HepG2 (cell line): ENCODE data around the gene L3MBTL3. TPM values are rescaled to one million over a fixed set of nuclear protein-coding genes. Genes with fewer than 3 reads are reported as not detected.

Experiments
- BHLHE40 ChIP-seq: IDR thresholded peaks from 2 replicates; pipeline ENCODE4 v1.6.1; 2011; ENCODE audit warnings: low read length, improper control_type of control experiment
- BRCA1 ChIP-seq: sonication (generic); formaldehyde crosslinking; IDR thresholded peaks from 2 replicates; pipeline ENCODE4 v1.4.0; 2020; ENCODE audit warnings: missing genetic modification reagents
- CBX2 ChIP-seq, 2 experiments: fragments of 200-600 bp in 1 of 2; sonication (generic); formaldehyde crosslinking in 1 of 2; IDR thresholded peaks; 2 replicates each; pipeline versions ENCODE4 v1.7.0 to v1.8.1; 2018 to 2022; ENCODE audit warnings: low read depth in 2 of 2, low read length in 1 of 2, mild to moderate bottlenecking in 1 of 2, missing genetic modification reagents in 1 of 2
- EP300 ChIP-seq, 3 experiments: sonication (generic) in 1 of 3; formaldehyde crosslinking in 1 of 3; IDR thresholded peaks; 2 replicates each; pipeline versions ENCODE4 v1.5.1 to v1.6.1; 2011 to 2020; ENCODE audit warnings: low read depth in 2 of 3, low read length in 2 of 3, borderline replicate concordance in 1 of 3, improper control_type of control experiment in 1 of 3, mild to moderate bottlenecking in 1 of 3, missing genetic modification reagents in 1 of 3, moderate library complexity in 1 of 3
- GMEB1 ChIP-seq: sonication (generic); formaldehyde crosslinking; IDR thresholded peaks from 2 replicates; pipeline ENCODE4 v1.5.1; 2020; ENCODE audit warnings: missing genetic modification reagents, mild to moderate bottlenecking, borderline replicate concordance
- KDM5A ChIP-seq: fragments of 200-600 bp; sonication (generic); IDR thresholded peaks from 2 replicates; pipeline ENCODE4 v1.7.0; 2018; ENCODE audit warnings: antibody characterized with exemption, mild to moderate bottlenecking, low read length, borderline replicate concordance
- MIER2 ChIP-seq: IDR thresholded peaks from 2 replicates; pipeline ENCODE4 v1.6.1; 2016; ENCODE audit warnings: missing biosample characterization, missing genetic modification reagents
- SALL1 ChIP-seq: sonication (generic); formaldehyde crosslinking; IDR thresholded peaks from 2 replicates; pipeline ENCODE4 v1.8.0; 2022; ENCODE audit warnings: mild to moderate bottlenecking, missing genetic modification reagents
- SMC3 ChIP-seq: IDR thresholded peaks from 2 replicates; pipeline ENCODE4 v1.6.1; 2011; ENCODE audit warnings: low read length, improper control_type of control experiment
- TAF1 ChIP-seq: sonication (generic); formaldehyde crosslinking; IDR thresholded peaks from 2 replicates; pipeline ENCODE4 v1.4.0; 2020; ENCODE audit warnings: missing genetic modification reagents
- ZFY ChIP-seq: sonication (generic); formaldehyde crosslinking; IDR thresholded peaks from 2 replicates; pipeline ENCODE4 v1.4.0; 2020; ENCODE audit warnings: missing genetic modification reagents
- ZNF230 ChIP-seq: sonication (generic); formaldehyde crosslinking; IDR thresholded peaks from 2 replicates; pipeline ENCODE4 v1.4.0; 2020; ENCODE audit warnings: mild to moderate bottlenecking, missing genetic modification reagents
- ZNF44 ChIP-seq: sonication (generic); formaldehyde crosslinking; IDR thresholded peaks from 2 replicates; pipeline ENCODE4 v1.5.1; 2020; ENCODE audit warnings: mild to moderate bottlenecking, missing genetic modification reagents
- ZNF790 ChIP-seq: sonication (generic); formaldehyde crosslinking; IDR thresholded peaks from 2 replicates; pipeline ENCODE4 v1.8.0; 2022; ENCODE audit warnings: missing genetic modification reagents, mild to moderate bottlenecking, borderline replicate concordance
- polyA plus RNA-seq, 8 experiments: library from polyadenylated mRNA; depleted of rRNA in 3 of 8; stranded (reverse) in 7 of 8; unstranded in 1 of 8; fragments of >200 nt; fragmentation: Illumina TruSeq in 4 of 8; extraction: Trizol in 4 of 8; gene quantifications; 2 replicates each; pipeline versions ENCODE4 v1.2.1 to v1.2.3, GENCODE V29; 2011 to 2016; ENCODE audit warnings: low read depth in 4 of 8, missing spikeins in 1 of 8, mixed read lengths in 1 of 8; ENCODE audit not compliant: insufficient read depth in 1 of 8
- total RNA-seq, 5 experiments: library from RNA; depleted of rRNA; stranded (reverse); fragments of >200 nt; fragmentation: Illumina TruSeq; extraction: Trizol; gene quantifications; 2 replicates each; pipeline ENCODE4 v1.2.3, GENCODE V29; 2016; ENCODE audit warnings: low read depth in 1 of 5
- TF ChIP-seq, protein P1 (sequence below): sonication (generic); formaldehyde crosslinking; IDR thresholded peaks from 2 replicates; pipeline ENCODE4 v1.5.0; 2020; ENCODE audit warnings: mild to moderate bottlenecking, missing genetic modification reagents, borderline replicate concordance
- TF ChIP-seq, protein P2 (sequence below), 2 experiments: sonication (generic) in 1 of 2; formaldehyde crosslinking in 1 of 2; IDR thresholded peaks; 2 replicates each; pipeline versions ENCODE4 v1.4.0 to v1.6.1; 2018 to 2020; ENCODE audit warnings: missing genetic modification reagents in 2 of 2, borderline replicate concordance in 1 of 2, low read depth in 1 of 2, mild to moderate bottlenecking in 1 of 2, missing biosample characterization in 1 of 2

Gene L3MBTL3
- total and polyA plus RNA-seq, 2 of the 13 experiments (the other 11 are each of a cell fraction or from before 2014, with no cell fraction given), result 1.5 to 2.5 TPM

DNA sequence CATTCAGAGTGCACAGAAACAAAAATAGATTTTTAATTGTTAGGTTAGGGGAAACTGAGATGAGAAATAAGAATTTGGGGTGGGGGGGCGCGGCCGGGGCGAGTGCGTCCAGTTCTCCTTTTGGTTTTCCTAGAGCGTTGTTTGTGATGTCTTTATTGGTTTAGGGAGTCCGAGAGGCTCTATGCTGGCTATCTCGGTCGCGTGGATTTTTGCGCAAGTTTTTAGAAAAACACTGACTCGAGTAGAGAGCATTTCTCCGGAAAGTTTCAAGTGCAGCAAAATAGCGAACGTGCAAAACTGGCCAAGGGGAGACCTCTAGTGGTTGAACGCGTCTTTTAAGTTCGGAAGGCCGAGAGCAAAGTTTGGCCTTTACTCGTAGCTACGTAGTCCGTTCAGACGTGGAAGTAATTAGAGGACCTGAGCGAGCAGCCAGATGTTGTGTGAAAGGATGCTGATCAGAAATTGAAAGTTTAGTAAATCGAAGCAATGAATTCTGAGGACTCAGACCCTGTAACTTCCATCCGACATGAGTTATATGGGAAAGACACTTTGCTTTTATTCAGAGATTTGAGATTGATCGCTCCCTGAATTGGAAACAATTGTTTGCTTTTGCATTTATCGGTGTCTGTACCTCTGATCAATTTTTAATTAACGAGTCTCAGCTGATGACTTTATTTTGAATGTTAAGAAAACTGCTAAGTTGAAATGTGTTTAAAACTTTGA, 2.7 kb downstream of the L3MBTL3 start (continued):
- TF ChIP-seq, protein P1, sequence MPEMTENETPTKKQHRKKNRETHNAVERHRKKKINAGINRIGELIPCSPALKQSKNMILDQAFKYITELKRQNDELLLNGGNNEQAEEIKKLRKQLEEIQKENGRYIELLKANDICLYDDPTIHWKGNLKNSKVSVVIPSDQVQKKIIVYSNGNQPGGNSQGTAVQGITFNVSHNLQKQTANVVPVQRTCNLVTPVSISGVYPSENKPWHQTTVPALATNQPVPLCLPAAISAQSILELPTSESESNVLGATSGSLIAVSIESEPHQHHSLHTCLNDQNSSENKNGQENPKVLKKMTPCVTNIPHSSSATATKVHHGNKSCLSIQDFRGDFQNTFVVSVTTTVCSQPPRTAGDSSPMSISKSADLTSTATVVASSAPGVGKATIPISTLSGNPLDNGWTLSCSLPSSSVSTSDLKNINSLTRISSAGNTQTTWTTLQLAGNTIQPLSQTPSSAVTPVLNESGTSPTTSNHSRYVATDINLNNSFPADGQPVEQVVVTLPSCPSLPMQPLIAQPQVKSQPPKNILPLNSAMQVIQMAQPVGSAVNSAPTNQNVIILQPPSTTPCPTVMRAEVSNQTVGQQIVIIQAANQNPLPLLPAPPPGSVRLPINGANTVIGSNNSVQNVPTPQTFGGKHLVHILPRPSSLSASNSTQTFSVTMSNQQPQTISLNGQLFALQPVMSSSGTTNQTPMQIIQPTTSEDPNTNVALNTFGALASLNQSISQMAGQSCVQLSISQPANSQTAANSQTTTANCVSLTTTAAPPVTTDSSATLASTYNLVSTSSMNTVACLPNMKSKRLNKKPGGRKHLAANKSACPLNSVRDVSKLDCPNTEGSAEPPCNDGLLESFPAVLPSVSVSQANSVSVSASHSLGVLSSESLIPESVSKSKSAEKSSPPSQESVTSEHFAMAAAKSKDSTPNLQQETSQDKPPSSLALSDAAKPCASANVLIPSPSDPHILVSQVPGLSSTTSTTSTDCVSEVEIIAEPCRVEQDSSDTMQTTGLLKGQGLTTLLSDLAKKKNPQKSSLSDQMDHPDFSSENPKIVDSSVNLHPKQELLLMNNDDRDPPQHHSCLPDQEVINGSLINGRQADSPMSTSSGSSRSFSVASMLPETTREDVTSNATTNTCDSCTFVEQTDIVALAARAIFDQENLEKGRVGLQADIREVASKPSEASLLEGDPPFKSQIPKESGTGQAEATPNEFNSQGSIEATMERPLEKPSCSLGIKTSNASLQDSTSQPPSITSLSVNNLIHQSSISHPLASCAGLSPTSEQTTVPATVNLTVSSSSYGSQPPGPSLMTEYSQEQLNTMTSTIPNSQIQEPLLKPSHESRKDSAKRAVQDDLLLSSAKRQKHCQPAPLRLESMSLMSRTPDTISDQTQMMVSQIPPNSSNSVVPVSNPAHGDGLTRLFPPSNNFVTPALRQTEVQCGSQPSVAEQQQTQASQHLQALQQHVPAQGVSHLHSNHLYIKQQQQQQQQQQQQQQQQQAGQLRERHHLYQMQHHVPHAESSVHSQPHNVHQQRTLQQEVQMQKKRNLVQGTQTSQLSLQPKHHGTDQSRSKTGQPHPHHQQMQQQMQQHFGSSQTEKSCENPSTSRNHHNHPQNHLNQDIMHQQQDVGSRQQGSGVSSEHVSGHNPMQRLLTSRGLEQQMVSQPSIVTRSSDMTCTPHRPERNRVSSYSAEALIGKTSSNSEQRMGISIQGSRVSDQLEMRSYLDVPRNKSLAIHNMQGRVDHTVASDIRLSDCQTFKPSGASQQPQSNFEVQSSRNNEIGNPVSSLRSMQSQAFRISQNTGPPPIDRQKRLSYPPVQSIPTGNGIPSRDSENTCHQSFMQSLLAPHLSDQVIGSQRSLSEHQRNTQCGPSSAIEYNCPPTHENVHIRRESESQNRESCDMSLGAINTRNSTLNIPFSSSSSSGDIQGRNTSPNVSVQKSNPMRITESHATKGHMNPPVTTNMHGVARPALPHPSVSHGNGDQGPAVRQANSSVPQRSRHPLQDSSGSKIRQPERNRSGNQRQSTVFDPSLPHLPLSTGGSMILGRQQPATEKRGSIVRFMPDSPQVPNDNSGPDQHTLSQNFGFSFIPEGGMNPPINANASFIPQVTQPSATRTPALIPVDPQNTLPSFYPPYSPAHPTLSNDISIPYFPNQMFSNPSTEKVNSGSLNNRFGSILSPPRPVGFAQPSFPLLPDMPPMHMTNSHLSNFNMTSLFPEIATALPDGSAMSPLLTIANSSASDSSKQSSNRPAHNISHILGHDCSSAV, result no peak
- TF ChIP-seq, protein P2, sequence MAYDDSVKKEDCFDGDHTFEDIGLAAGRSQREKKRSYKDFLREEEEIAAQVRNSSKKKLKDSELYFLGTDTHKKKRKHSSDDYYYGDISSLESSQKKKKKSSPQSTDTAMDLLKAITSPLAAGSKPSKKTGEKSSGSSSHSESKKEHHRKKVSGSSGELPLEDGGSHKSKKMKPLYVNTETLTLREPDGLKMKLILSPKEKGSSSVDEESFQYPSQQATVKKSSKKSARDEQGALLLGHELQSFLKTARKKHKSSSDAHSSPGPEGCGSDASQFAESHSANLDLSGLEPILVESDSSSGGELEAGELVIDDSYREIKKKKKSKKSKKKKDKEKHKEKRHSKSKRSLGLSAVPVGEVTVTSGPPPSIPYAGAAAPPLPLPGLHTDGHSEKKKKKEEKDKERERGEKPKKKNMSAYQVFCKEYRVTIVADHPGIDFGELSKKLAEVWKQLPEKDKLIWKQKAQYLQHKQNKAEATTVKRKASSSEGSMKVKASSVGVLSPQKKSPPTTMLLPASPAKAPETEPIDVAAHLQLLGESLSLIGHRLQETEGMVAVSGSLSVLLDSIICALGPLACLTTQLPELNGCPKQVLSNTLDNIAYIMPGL (CRISPR knock-in tag; IDR thresholded peaks at IDR 0.05; ENCODE audit: borderline replicate concordance in 1 of 2, low read depth in 1 of 2), result peak; percentile 68 to 76; a peak in 3 of 4 replicates
- peak; percentile 32; the same call in 1 of the 2 replicates for TF ChIP-seq ZFY
- TF ChIP-seq KDM5A, result no peak
- TF ChIP-seq SALL1 (CRISPR knock-in tag), result peak; percentile 41; the same call in 1 of the 2 replicates
- peak; percentile 22 for TF ChIP-seq BHLHE40
- 0 out of 2 replicates have a peak, but pooled peaks have one; percentile 54 for TF ChIP-seq ZNF230
- TF ChIP-seq GMEB1 (CRISPR knock-in tag), result no peak
- no peak for TF ChIP-seq ZNF790 (CRISPR knock-in tag)
- no peak for TF ChIP-seq TAF1
- peak; percentile 30; the same call in 1 of the 2 replicates for TF ChIP-seq ZNF44
- TF ChIP-seq MIER2 (CRISPR knock-in tag), result 0 out of 2 replicates have a peak, but pooled peaks have one; percentile 41
- 0 out of 4 replicates have a peak, but pooled peaks of 1 of the 2 experiments have one; percentile 29 for TF ChIP-seq EP300 (IDR thresholded peaks at IDR 0.05; ENCODE audit: low read depth in 2 of 2, low read length in 2 of 2)
- no peak for TF ChIP-seq EP300 (CRISPR knock-in tag; IDR thresholded peaks at IDR 0.05; ENCODE audit: borderline replicate concordance)
- peak; percentile 64 for TF ChIP-seq SMC3
- no peak for TF ChIP-seq BRCA1
- 0 out of 2 replicates have a peak, but pooled peaks have one; percentile 26 for TF ChIP-seq CBX2 (IDR thresholded peaks at IDR 0.05; ENCODE audit: low read depth, low read length)
- TF ChIP-seq CBX2 (CRISPR knock-in tag; IDR thresholded peaks at IDR 0.05; ENCODE audit: low read depth), result no peak; the same call in 1 of the 2 replicates
